ENCODE data around the gene LINGO1. TPM values are rescaled to one million over a fixed set of nuclear protein-coding genes. Genes with fewer than 3 reads are reported as not detected.

Gene LINGO1
- total RNA-seq, 2 donors from 2014 or later = 0.78 to 0.99 TPM

GRCh38 chr15:77589839-77590238, 42.9 kb downstream of the LINGO1 start:
- Histone ChIP-seq H3K9me3 (no peaks in the 10 kb centered on the region), H3K4me3 (no peak overlapping the region), H3K27ac (peak overlapping the region in 2 of 4 donors; percentile 34 to 77), H3K36me3 (replicated peaks in 1 of 2; ENCODE audit: insufficient read depth in 1 of 2, low read depth in 2 of 2) (no peaks in the 10 kb centered on the region), H3K4me1 (peaks cover 17% of the 10 kb centered on the region), H3K27me3 (no peaks in the 10 kb centered on the region)
- TF ChIP-seq CTCF (IDR thresholded peaks at IDR 0.05) = no peak
- TF ChIP-seq POLR2A (IDR thresholded peaks at IDR 0.05) = no peak
- peak; percentile 82 for ATAC-seq
- DNase-seq = peak in 3 of 4 donors; percentile 66 to 77 (median 71)
- whole genome bisulfite sequencing, 2 donors = 17 to 79% methylated on average over 2 to 6 of the region's 6 CpGs
- intact Hi-C loops (cut with DNase I) = no loop called here

GRCh38 chr15:77588126-77588525, 44.6 kb downstream of the LINGO1 start:
- ATAC-seq = no peak
- 87 to 90% methylated on average over 10 to 12 of the region's 12 CpGs for WGBS, 2 donors
- Histone ChIP-seq H3K36me3 (replicated peaks in 1 of 2; ENCODE audit: insufficient read depth in 1 of 2, low read depth in 2 of 2) (no peaks in the 10 kb centered on the region), H3K27ac (no peak overlapping the region), H3K4me3 (no peak overlapping the region), H3K27me3 (no peaks in the 10 kb centered on the region), H3K4me1 (peaks cover 17% of the 10 kb centered on the region), H3K9me3 (no peaks in the 10 kb centered on the region)
- TF ChIP-seq CTCF (IDR thresholded peaks at IDR 0.05) (no peak), POLR2A (IDR thresholded peaks at IDR 0.05) (no peak)
- no peak for DNase-seq
- intact Hi-C loops (cut with DNase I) = no loop called here

GRCh38 chr15:77584691-77585090, 48.0 kb downstream of the LINGO1 start:
- DNase-seq (no peak), ATAC-seq (no peak)
- H3K4me3 ChIP-seq = no peak overlapping the region
- no peak overlapping the region for H3K27ac ChIP-seq
- intact Hi-C loops (cut with DNase I) = no loop called here
- no peaks in the 10 kb centered on the region for H3K4me1 ChIP-seq
- H3K27me3 ChIP-seq = no peaks in the 10 kb centered on the region
- no peaks in the 10 kb centered on the region for H3K36me3 ChIP-seq (replicated peaks in 1 of 2; ENCODE audit: insufficient read depth in 1 of 2, low read depth in 2 of 2)
- H3K9me3 ChIP-seq = no peaks in the 10 kb centered on the region
- TF ChIP-seq POLR2A (IDR thresholded peaks at IDR 0.05) = no peak
- no peak for TF ChIP-seq CTCF (IDR thresholded peaks at IDR 0.05)
- 71 to 100% methylated on average over 3 to 11 of the region's 11 CpGs for WGBS, 2 donors

- intact Hi-C loops (cut with DNase I) = no loop called here
- no peak overlapping the region for H3K4me3 ChIP-seq
- ATAC-seq (no peak), DNase-seq (no peak)
- no peak overlapping the region for H3K27ac ChIP-seq
- H3K4me1 ChIP-seq = no peaks in the 10 kb centered on the region
- 54 to 63% methylated on average over 6 to 7 of the region's 7 CpGs for WGBS, 2 donors
- H3K27me3 ChIP-seq = no peaks in the 10 kb centered on the region
- no peaks in the 10 kb centered on the region for H3K36me3 ChIP-seq (replicated peaks in 1 of 2; ENCODE audit: insufficient read depth in 1 of 2, low read depth in 2 of 2)
- no peaks in the 10 kb centered on the region for H3K9me3 ChIP-seq
- TF ChIP-seq POLR2A (IDR thresholded peaks at IDR 0.05) = no peak
- TF ChIP-seq CTCF (IDR thresholded peaks at IDR 0.05) = no peak
These were observed 48.5 kb downstream of the LINGO1 start for GRCh38 chr15:77584201-77584600.

GRCh38 chr15:77582763-77583162, 49.9 kb downstream of the LINGO1 start:
- Histone ChIP-seq H3K36me3 (replicated peaks in 1 of 2; ENCODE audit: insufficient read depth in 1 of 2, low read depth in 2 of 2) (no peaks in the 10 kb centered on the region), H3K9me3 (no peaks in the 10 kb centered on the region), H3K27me3 (no peaks in the 10 kb centered on the region), H3K4me1 (no peaks in the 10 kb centered on the region), H3K27ac (no peak overlapping the region), H3K4me3 (no peak overlapping the region)
- intact Hi-C loops (cut with DNase I) = no loop called here
- no peak for TF ChIP-seq CTCF (IDR thresholded peaks at IDR 0.05)
- no peak for TF ChIP-seq POLR2A (IDR thresholded peaks at IDR 0.05)
- WGBS, 2 donors = 72 to 100% methylated on average over 3 to 5 of the region's 5 CpGs
- DNase-seq = no peak
- ATAC-seq = no peak
